GM19193 (cell line): ENCODE measurements around the gene PHC2.

Experiments used
- POLR2A ChIP-seq: IDR thresholded peaks from 4 replicates; pipeline ENCODE4 v1.6.1; 2011; ENCODE audit not compliant: insufficient read depth, insufficient read length; ENCODE audit errors: extremely low read depth

PHC2 gene

DNA sequence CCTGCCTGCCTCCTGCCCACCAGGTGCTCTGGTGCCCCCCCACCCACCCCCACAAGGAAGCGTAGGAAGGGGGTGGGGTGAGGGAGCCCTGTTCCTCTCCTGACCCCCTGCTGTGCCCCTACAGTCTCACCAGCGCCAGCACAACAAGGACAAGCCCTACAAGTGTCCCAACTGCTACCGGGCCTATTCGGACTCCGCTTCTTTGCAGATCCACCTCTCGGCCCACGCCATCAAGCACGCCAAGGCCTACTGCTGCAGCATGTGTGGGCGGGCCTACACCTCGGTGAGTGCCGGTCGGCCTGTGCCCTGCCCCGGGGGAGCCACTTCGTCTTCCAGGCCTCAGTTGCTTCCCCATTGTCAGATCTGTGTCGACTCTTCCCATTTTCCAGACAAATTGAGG, 135.9 kb downstream of the PHC2 start:
- TF ChIP-seq POLR2A = no peak

GRCh38 chr1:33294071-33295010, 136.6 kb downstream of the PHC2 start:
- no peak for TF ChIP-seq POLR2A

DNA sequence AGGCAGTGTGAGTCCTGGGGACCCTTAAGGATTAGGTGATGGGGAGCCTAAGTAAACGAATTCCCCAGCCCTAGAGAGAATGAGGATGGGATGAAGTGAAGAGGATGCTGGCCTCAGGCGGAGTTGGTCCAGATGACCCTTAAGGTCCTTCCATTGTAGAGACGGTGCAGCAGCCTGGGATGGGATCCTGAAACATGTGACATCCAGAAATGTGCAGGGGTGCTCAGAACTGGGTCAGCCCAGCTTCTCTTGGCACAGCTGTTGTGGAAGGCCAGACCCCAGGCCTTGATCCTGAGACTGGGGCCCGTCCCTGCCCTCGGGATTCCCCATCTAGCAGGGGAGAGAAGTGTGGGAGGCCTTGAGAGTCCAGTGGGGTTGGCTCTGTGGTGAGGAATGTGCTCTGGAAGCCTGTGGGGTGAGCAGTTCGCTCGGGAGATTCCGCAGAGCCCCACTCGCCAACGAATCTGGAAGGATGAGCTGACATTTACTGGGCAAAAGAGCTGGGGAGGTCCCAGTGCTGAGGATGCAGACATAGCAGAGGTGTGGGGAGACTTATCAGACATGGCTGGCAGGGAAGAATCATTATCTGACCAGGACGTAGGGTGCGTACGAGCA, 138.1 kb downstream of the PHC2 start:
- no peak for TF ChIP-seq POLR2A

DNA sequence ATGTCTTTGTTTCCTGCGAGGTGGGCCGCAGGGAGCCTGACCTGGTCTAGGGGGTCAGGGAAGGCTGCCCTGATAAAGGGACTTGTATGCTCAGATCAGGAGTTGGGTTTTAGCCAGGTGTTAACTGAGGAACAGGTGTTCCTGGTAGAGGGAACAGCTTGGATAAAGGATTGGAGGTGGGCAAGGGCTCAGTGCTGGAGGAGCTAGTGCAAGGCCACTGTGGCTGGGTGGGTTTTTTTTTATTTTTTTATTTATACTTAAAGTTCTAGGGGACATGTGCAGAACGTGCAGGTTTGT, 141.1 kb downstream of the PHC2 start:
- no peak for TF ChIP-seq POLR2A

- no peak for TF ChIP-seq POLR2A
These were observed 141.7 kb downstream of the PHC2 start for GRCh38 chr1:33288976-33289857.

DNA sequence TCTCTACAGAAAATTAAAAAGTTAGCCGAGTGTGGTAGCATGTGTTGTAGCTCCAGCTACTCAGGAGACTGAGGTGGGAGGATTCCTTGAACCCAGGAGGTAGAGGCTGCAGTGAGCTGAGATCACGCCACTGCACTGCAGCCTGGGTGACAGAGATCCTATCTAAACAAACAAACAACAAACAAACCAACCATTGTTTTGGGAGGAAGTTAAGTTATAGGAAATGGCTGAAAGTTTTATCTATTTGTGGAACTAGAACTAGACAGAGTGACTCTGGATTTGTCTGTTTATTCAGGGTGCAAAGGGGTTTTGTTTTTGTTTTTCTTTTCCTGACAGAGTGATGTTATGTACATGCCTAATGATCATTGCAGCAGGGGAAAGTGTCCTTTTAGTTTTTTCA, 143.6 kb downstream of the PHC2 start:
- TF ChIP-seq POLR2A = no peak

GRCh38 chr1:33286451-33287185, 144.3 kb downstream of the PHC2 start:
- no peak for TF ChIP-seq POLR2A

DNA sequence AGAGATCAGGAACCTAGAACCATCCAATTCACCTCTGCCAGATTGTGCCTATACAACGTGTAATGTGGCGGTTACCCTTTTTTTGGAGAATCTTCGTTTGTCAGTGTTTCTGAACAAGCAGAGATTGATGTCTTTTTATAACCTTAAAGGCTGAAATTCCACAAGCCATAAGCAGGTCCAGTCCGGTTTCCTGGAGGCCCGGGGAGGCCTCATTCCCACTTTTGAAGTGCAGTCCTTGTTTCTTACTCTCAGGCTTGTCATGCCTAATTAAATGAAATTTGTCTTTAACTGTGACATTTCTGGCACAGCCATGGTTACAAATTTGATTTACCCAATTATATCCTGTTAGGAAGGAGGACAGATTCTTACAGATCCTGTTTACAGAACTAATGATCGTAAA, 146.8 kb downstream of the PHC2 start:
- no peak for TF ChIP-seq POLR2A

GRCh38 chr1:33282791-33283190, 148.1 kb downstream of the PHC2 start:
- no peak for TF ChIP-seq POLR2A

DNA sequence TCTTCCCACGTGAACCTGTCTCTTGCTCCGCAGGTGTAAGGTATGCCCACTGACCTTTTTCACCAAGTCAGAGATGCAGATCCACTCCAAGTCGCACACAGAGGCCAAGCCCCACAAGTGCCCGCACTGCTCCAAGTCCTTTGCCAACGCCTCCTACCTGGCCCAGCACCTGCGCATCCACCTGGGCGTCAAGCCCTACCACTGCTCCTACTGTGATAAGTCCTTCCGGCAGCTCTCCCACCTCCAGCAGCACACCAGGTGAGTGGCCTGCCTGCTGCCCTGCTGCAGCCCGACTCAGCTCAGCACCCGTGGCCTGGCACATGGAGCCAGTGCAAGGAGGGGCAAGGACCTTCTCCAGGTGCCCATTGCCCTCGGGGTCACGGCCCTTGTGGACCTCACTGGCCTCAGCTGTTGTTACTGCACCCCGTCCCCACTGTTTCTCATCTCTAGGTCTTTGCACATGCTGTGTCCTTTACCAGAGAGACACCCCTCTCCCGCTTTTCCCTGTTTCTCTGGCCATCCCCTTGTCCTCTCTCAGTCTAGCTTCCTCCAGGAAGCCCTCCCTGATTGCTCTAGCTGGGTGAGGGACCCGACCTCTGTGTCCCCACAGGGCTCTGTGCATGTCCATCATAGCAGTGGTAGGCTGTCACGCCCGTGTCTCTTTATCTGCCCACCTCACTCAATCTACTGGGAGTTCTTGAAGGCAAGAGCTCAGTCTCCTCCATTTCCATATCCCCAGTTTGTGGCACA, 149.2 kb downstream of the PHC2 start:
- no peak for TF ChIP-seq POLR2A

DNA sequence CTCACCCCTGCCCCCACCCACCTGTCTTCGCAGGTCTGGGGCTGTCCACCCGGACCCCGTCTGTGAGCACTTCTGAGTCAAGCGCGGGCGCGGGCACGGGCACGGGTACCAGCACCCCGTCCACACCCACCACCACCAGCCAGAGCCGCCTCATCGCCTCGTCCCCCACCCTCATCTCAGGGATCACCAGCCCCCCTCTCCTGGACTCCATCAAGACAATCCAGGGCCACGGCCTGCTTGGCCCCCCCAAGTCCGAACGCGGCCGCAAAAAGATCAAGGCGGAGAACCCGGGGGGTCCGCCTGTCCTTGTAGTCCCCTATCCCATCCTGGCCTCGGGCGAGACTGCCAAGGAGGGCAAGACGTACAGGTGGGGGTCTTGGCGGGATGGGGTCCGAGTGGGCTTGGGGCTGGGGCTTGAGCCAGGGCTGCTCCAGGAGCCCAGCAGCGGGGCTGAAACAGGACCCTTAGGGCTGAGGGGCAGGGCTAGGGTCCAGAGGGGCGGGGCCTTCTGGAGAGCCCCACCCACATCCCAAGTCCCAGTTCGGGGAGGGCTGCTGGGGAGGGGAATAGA, 150.7 kb downstream of the PHC2 start:
- no peak for TF ChIP-seq POLR2A

- TF ChIP-seq POLR2A = no peak
These were observed 153.3 kb downstream of the PHC2 start for GRCh38 chr1:33277488-33278084.

DNA sequence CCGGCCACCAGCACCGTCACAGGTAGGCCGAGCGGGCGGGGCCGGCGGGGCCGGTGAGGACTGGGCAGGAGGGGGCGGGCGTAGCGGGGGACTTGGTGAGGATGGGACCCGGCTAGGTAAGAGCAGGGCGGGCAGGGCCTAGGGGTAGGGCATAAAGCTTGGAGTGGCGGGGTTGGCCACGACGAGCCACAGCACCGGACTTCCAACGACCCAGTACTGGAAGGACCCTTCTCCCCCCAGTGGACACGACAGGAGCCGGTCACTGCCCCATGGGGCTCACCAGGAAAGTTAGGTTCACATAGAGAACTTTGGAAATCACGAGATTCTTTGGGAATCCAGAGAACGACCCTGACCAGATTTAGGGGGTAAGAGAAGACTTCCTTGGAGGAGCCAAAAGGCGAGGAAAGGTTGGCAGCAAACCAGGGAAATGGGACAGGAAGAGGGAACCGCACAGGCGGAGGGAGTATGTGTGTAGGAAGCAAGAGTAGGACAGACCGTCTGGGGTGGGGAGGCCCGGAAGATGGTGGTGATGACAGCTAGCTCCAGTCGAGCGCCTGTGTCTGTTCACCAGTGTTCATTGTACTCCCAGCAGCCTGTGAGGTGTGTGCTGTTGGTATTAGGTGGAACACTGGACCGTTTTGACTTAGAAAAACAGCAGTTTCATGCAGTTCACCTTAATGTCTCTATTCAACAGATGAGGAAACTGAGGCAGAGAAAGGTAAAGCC, 154.2 kb downstream of the PHC2 start:
- no peak for TF ChIP-seq POLR2A
